ENCODE data around the gene LARP1B. TPM values are rescaled to one million over a fixed set of nuclear protein-coding genes. Genes with fewer than 3 reads are reported as not detected.

The LARP1B gene
- total RNA-seq, 4 donors from 2014 or later: 35.1 to 49.2 (median 40.1) TPM

DNA sequence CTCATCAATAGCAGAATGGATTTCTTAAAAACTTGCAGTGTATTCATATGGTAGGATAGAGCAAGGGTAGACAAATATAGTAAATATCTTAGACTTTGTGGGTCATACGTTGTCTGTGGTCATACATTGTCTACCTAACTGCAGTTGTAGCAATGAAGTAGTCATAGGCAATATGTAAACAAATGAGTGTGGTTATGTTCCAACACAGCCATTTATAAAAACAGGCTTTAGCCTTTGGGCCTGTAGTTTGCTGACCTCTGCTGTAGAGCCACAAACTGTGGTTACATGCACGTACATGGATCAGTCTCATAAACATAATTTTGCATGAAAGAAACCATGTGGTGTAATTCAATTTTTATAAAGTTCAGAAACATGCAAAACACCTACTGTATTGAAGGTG lies 98.9 kb downstream of the LARP1B start:
- intact Hi-C loops (cut with DNase I; ENCODE audit: low total_unique reads): no loop called here
- no peak for DNase-seq
- TF ChIP-seq, protein P1, sequence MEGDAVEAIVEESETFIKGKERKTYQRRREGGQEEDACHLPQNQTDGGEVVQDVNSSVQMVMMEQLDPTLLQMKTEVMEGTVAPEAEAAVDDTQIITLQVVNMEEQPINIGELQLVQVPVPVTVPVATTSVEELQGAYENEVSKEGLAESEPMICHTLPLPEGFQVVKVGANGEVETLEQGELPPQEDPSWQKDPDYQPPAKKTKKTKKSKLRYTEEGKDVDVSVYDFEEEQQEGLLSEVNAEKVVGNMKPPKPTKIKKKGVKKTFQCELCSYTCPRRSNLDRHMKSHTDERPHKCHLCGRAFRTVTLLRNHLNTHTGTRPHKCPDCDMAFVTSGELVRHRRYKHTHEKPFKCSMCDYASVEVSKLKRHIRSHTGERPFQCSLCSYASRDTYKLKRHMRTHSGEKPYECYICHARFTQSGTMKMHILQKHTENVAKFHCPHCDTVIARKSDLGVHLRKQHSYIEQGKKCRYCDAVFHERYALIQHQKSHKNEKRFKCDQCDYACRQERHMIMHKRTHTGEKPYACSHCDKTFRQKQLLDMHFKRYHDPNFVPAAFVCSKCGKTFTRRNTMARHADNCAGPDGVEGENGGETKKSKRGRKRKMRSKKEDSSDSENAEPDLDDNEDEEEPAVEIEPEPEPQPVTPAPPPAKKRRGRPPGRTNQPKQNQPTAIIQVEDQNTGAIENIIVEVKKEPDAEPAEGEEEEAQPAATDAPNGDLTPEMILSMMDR (IDR thresholded peaks at IDR 0.05): no peak
- no peak for TF ChIP-seq POLR2A (IDR thresholded peaks at IDR 0.05)
- no peak for TF ChIP-seq POLR2AphosphoS5 (IDR thresholded peaks at IDR 0.05)
- no peak for TF ChIP-seq EP300 (IDR thresholded peaks at IDR 0.05; ENCODE audit: low read depth)

DNA sequence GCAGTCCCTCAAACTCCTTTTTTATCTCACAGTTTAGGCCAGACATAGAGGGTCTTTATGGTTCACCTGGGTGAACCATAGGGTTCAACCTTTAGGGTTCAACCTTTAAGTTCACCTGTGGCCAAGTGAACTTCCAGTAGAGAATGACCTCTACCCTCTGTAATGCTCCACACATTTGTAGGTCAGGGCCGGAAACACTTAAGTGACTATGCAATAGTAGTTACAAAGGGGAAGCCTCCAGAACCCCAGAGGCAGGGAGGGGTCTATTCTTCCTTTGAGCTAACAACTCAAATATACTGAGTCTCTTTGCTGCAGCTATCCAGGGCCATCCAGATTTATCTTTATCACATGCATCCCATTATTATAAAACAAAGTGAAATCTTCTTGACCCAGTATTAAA lies 100.0 kb downstream of the LARP1B start:
- no peaks in the 10 kb centered on the region for H3K9me3 ChIP-seq
- no peak for DNase-seq
- H3K4me3 ChIP-seq: no peak overlapping the region
- TF ChIP-seq POLR2AphosphoS5 (IDR thresholded peaks at IDR 0.05) (no peak), EP300 (IDR thresholded peaks at IDR 0.05; ENCODE audit: low read depth) (no peak), POLR2A (IDR thresholded peaks at IDR 0.05) (no peak)
- TF ChIP-seq, protein P1 (IDR thresholded peaks at IDR 0.05): no peak
- H3K36me3 ChIP-seq: no peaks in the 10 kb centered on the region
- H3K27ac ChIP-seq: no peak overlapping the region
- no peaks in the 10 kb centered on the region for H3K27me3 ChIP-seq
- H3K4me1 ChIP-seq: peaks cover 0 to 3% (median 0%) of the 10 kb centered on the region in 4 donors
- intact Hi-C loops (cut with DNase I; ENCODE audit: low total_unique reads): no loop called here
- 100% methylated on average over 1 of the region's 1 CpG; no CpG with 5 or more reads in 1 of the 2 donors for WGBS, 2 donors (ENCODE audit: low coverage in 1 of 2)
- in situ Hi-C loops (cut with MboI; ENCODE audit: low pct_ligation_motif_present in 1 of 4, low pct_unique_long_range_greater_than_20kb in 1 of 4, low sequenced_read_pairs in 3 of 4): no loop called here

More for the DNA sequence above, 98.9 kb downstream of the LARP1B start:
- Histone ChIP-seq H3K9me3 (no peaks in the 10 kb centered on the region), H3K27me3 (no peaks in the 10 kb centered on the region), H3K4me3 (no peak overlapping the region), H3K4me1 (peaks cover 0 to 3% (median 0%) of the 10 kb centered on the region in 4 donors), H3K36me3 (no peaks in the 10 kb centered on the region), H3K27ac (no peak overlapping the region)
- 69 to 77% methylated on average over 2 of the region's 2 CpGs for WGBS, 2 donors (ENCODE audit: low coverage in 1 of 2)
- in situ Hi-C loops (cut with MboI; ENCODE audit: low pct_ligation_motif_present in 1 of 4, low pct_unique_long_range_greater_than_20kb in 1 of 4, low sequenced_read_pairs in 3 of 4): no loop called here

DNA sequence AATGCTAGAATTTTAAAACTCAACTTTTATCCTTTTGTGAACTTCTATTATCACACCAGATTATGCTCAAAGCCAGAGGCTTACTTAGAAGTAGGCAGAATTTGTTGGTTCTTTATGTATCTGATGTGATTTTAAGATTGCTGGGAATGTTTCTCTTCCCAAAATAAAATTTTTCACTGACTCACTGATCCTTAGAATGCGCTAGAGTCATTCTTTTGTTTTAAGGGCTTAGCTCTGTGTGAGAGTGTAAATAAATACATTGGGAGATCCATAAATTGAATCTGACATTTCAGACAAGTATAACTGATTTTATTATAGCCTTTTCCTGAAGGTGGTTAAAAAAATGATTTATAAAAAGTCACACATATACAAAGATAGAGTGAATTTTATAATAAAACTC lies 101.3 kb downstream of the LARP1B start:
- Histone ChIP-seq H3K9me3 (no peaks in the 10 kb centered on the region), H3K27ac (no peak overlapping the region), H3K4me1 (peaks cover 0 to 3% (median 0%) of the 10 kb centered on the region in 4 donors), H3K36me3 (no peaks in the 10 kb centered on the region), H3K27me3 (no peaks in the 10 kb centered on the region), H3K4me3 (no peak overlapping the region)
- DNase-seq: no peak
- WGBS, 2 donors (ENCODE audit: low coverage in 1 of 2): 95 to 100% methylated on average over 1 of the region's 1 CpG
- TF ChIP-seq, protein P1 (IDR thresholded peaks at IDR 0.05): no peak
- TF ChIP-seq EP300 (IDR thresholded peaks at IDR 0.05; ENCODE audit: low read depth) (no peak), POLR2AphosphoS5 (IDR thresholded peaks at IDR 0.05) (no peak), POLR2A (IDR thresholded peaks at IDR 0.05) (no peak)
- intact Hi-C loops (cut with DNase I; ENCODE audit: low total_unique reads): loop anchor here (1.0 kb wide), 1 partner anchor 9 kb away; no protein-coding TSS in a partner anchor
- in situ Hi-C loops (cut with MboI; ENCODE audit: low pct_ligation_motif_present in 1 of 4, low pct_unique_long_range_greater_than_20kb in 1 of 4, low sequenced_read_pairs in 3 of 4): no loop called here

DNA sequence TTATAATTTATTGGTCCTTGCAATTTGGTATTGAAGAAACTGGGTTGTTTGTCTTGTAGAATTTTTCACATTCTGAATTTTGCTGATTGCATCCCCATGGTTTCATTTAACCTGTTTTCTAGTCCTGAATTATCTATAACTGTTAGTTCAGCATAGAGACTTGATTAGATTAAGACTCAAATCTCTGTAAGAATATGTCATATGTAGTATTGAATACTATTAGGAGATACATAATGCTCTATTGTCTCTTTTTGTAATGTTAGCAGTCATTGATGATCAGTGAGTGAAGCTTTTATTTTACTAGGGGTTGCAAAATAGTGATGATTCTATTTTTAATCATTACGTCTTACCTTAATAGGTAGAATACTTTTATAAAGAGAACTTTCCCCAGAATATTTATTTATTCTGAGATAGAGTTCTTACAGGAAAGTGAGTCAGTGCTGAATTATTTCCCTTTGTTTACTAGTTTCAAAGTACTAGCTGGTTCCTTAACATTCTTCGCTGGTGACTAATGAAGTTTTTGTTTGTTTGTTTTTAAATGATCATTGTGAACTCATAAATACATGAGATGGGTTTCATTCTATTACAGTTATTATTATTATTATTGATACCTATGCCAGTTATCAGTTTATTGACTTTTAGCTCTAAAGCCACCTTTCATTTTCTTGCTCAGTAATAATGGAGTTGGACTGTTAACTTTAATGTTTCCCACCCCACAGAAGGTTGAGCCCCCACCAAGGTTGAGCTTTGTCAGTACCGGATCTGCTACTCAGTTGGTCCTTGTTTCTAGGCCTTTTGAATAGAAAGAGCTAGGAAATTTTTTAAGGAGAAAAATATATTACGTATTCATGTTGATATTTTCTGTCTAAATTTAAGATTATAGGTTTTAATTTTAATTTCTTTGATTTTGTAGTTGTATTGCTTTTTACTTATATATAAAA lies 102.3 kb downstream of the LARP1B start:
- no peaks in the 10 kb centered on the region for H3K36me3 ChIP-seq
- H3K27me3 ChIP-seq: no peaks in the 10 kb centered on the region
- no peaks in the 10 kb centered on the region for H3K9me3 ChIP-seq
- H3K4me1 ChIP-seq: peaks cover 0 to 3% (median 0%) of the 10 kb centered on the region in 4 donors
- 66 to 74% methylated on average over 4 of the region's 4 CpGs for WGBS, 2 donors (ENCODE audit: low coverage in 1 of 2)
- in situ Hi-C loops (cut with MboI; ENCODE audit: low pct_ligation_motif_present in 1 of 4, low pct_unique_long_range_greater_than_20kb in 1 of 4, low sequenced_read_pairs in 3 of 4): no loop called here
- H3K4me3 ChIP-seq: no peak overlapping the region
- no peak for TF ChIP-seq POLR2AphosphoS5 (IDR thresholded peaks at IDR 0.05)
- no peak for TF ChIP-seq EP300 (IDR thresholded peaks at IDR 0.05; ENCODE audit: low read depth)
- TF ChIP-seq POLR2A (IDR thresholded peaks at IDR 0.05): no peak
- no peak for DNase-seq
- H3K27ac ChIP-seq: no peak overlapping the region
- intact Hi-C loops (cut with DNase I; ENCODE audit: low total_unique reads): no loop called here

Measured in transverse colon (tissue), 4 donors.